CD4-positive, alpha-beta T cell (primary cell): ENCODE data around the gene SEC31B. TPM values are rescaled to one million over a fixed set of nuclear protein-coding genes. Genes with fewer than 3 reads are reported as not detected.

Experiments used
- ATAC-seq: fragments of 200-7000 bp; cut with Tn5 transposase; one replicate; pipeline ENCODE4 v1.10.0; 2022; ENCODE audit warnings: mild to moderate bottlenecking; ENCODE audit not compliant: poor library complexity
- CTCF ChIA-PET: fragments of 350-600 bp; sonication (Branson Sonifier 250); formaldehyde crosslinking; loops from one replicate; lab custom pipeline; 2021; ENCODE audit warnings: antibody characterized with exemption, inconsistent platforms; lab: Charles Lee
- POLR2A ChIA-PET: fragments of 350-600 bp; sonication (Branson Sonifier 250); formaldehyde crosslinking; loops from one replicate; lab custom pipeline; 2021; ENCODE audit warnings: antibody characterized with exemption, inconsistent platforms; lab: Charles Lee
- DNase-seq, 14 experiments: peaks; one replicate each; pipeline ENCODE4 v3.0.0-alpha.2; 2013 to 2020; ENCODE audit warnings: mixed read lengths in 2 of 14
- H3K27ac ChIP-seq, 2 donors: one replicate each; pipeline versions ENCODE4 v1.5.1 to v1.7.0; 2013; ENCODE audit warnings: low read length in 2 of 2, low read depth in 1 of 2, mild to moderate bottlenecking in 1 of 2
- H3K27me3 ChIP-seq, 2 experiments: 1 replicate in 1 of 2; 2 replicates in 1 of 2; pipeline versions ENCODE4 v1.6.1 to v1.7.0; 2013; ENCODE audit warnings: low read length in 2 of 2, control low read depth in 1 of 2, mild to moderate bottlenecking in 1 of 2, moderate library complexity in 1 of 2; ENCODE audit not compliant: insufficient read depth in 2 of 2, control insufficient read depth in 1 of 2
- H3K36me3 ChIP-seq: one replicate; pipeline ENCODE4 v1.6.1; 2013; ENCODE audit warnings: low read length, control low read depth; ENCODE audit not compliant: insufficient read depth
- H3K4me1 ChIP-seq: one replicate; pipeline ENCODE4 v1.6.1; 2013; ENCODE audit warnings: low read length, control low read depth; ENCODE audit not compliant: insufficient read depth
- H3K4me3 ChIP-seq: one replicate; pipeline ENCODE4 v1.5.1; 2013; ENCODE audit warnings: mild to moderate bottlenecking, low read length, moderate library complexity
- H3K9me3 ChIP-seq, 2 experiments: 1 replicate in 1 of 2; 2 replicates in 1 of 2; pipeline versions ENCODE4 v1.6.1 to v1.7.0; 2013; ENCODE audit warnings: low read length in 2 of 2, mild to moderate bottlenecking in 2 of 2, control low read depth in 1 of 2, moderate library complexity in 1 of 2; ENCODE audit not compliant: control insufficient read depth in 1 of 2, insufficient read depth in 1 of 2
- H3K27ac Mint-ChIP-seq: one replicate; pipeline ENCODE4 v1.8.0; 2020; ENCODE audit warnings: mixed read lengths
- H3K27me3 Mint-ChIP-seq: one replicate; pipeline ENCODE4 v1.8.0; 2021; ENCODE audit warnings: mixed read lengths
- H3K36me3 Mint-ChIP-seq: one replicate; pipeline ENCODE4 v1.8.0; 2021; ENCODE audit warnings: low read depth, mixed read lengths
- H3K4me1 Mint-ChIP-seq: one replicate; pipeline ENCODE4 v1.8.0; 2021; ENCODE audit warnings: low read depth, mixed read lengths
- H3K4me3 Mint-ChIP-seq: one replicate; pipeline ENCODE4 v1.8.0; 2020; ENCODE audit warnings: mild to moderate bottlenecking, mixed read lengths
- H3K9me3 Mint-ChIP-seq: one replicate; pipeline ENCODE4 v1.8.0; 2020; ENCODE audit warnings: mixed read lengths
- CTCF ChIP-seq: fragments of 200-600 bp; IDR thresholded peaks from one replicate; pipeline ENCODE4 v1.8.0; 2022; ENCODE audit warnings: antibody characterized with exemption, mild to moderate bottlenecking
- intact Hi-C, 2 experiments: fragments of 100-400 bp; cut with DNase I in 1 of 2; cut with micrococcal nuclease in 1 of 2; formaldehyde crosslinking; loops; one replicate each; pipeline versions ENCODE4 v1.15.1 to v1.9.0; 2023 to 2025; cut with DNase I, micrococcal nuclease
- total RNA-seq, 174 experiments: library from RNA in 2 of 174; stranded (reverse) in 2 of 174; gene quantifications; one replicate each; pipeline ENCODE4 v1.2.3 and lab custom pipeline; 2021 to 2026

The SEC31B gene
- total RNA-seq, 2 experiments from 2014 or later = 49.2 to 52.1 TPM

- CTCF ChIA-PET = no interaction called here
- POLR2A ChIA-PET = interaction anchor here (1.4 kb wide), 1 partner anchor 15 kb away, joined by 3 read pairs; the partner anchor contains the start of gene HIF1AN
- Histone ChIP-seq H3K4me1 (no peaks in the 10 kb centered on the region), H3K27me3 (no peaks in the 10 kb centered on the region), H3K4me3 (no peak overlapping the region), H3K36me3 (peaks cover 52% of the 10 kb centered on the region), H3K9me3 (no peaks in the 10 kb centered on the region), H3K27ac (no peak overlapping the region)
- H3K4me3 Mint-ChIP-seq = no peak overlapping the region
- TF ChIP-seq CTCF = no peak
- no peak overlapping the region for H3K27ac Mint-ChIP-seq
- no peaks in the 10 kb centered on the region for H3K27me3 Mint-ChIP-seq
- H3K4me1 Mint-ChIP-seq = no peaks in the 10 kb centered on the region
- DNase-seq = no peak
- intact Hi-C loops = no loop called here
- no peaks in the 10 kb centered on the region for H3K9me3 Mint-ChIP-seq
- H3K36me3 Mint-ChIP-seq = peaks cover 77% of the 10 kb centered on the region
- ATAC-seq = no peak
These were observed 31.5 kb upstream of the SEC31B start for GRCh38 chr10:100551196-100551595.

GRCh38 chr10:100544950-100545349 lies 25.3 kb upstream of the SEC31B start:
- Mint-ChIP-seq H3K9me3 (no peaks in the 10 kb centered on the region), H3K36me3 (peaks cover 98% of the 10 kb centered on the region), H3K27ac (no peak overlapping the region), H3K27me3 (no peaks in the 10 kb centered on the region), H3K4me1 (peaks cover 8% of the 10 kb centered on the region), H3K4me3 (no peak overlapping the region)
- Histone ChIP-seq H3K9me3 (no peaks in the 10 kb centered on the region), H3K27ac (no peak overlapping the region), H3K27me3 (no peaks in the 10 kb centered on the region), H3K4me1 (no peaks in the 10 kb centered on the region), H3K4me3 (no peak overlapping the region), H3K36me3 (peaks cover 90% of the 10 kb centered on the region)
- no peak for ATAC-seq
- POLR2A ChIA-PET = no interaction called here
- CTCF ChIA-PET = interaction anchor here (1.1 to 2.3 kb wide), 3 partner anchors 9 to 26 kb away, joined by 3 to 11 read pairs (median 3); partner anchors contain the start of gene HIF1AN
- no peak for TF ChIP-seq CTCF
- intact Hi-C loops = no loop called here
- DNase-seq = no peak

- ChIA-PET POLR2A (interaction anchor here (1.1 kb wide), 1 partner anchor 19 kb away, joined by 3 read pairs; no protein-coding TSS in a partner anchor), CTCF (interaction anchor here (2.4 kb wide), 1 partner anchor 19 kb away, joined by 17 read pairs; no protein-coding TSS in a partner anchor)
- Histone ChIP-seq H3K4me3 (no peak overlapping the region), H3K9me3 (no peaks in the 10 kb centered on the region), H3K36me3 (peaks cover 43% of the 10 kb centered on the region), H3K27ac (no peak overlapping the region), H3K27me3 (no peaks in the 10 kb centered on the region), H3K4me1 (peaks cover 20% of the 10 kb centered on the region)
- TF ChIP-seq CTCF = no peak
- ATAC-seq (no peak), DNase-seq (no peak)
- intact Hi-C loops = loop anchor here in 1 of 2 experiments (5.0 to 10.0 kb wide), 4 partner anchors 310 to 1050 kb away; partner anchors contain the start of genes BTRC, CHUK, DPCD and MRPL43
- H3K27ac Mint-ChIP-seq = peak overlapping the region; percentile 26
- H3K27me3 Mint-ChIP-seq = no peaks in the 10 kb centered on the region
- H3K36me3 Mint-ChIP-seq = peaks cover 44% of the 10 kb centered on the region
- H3K4me3 Mint-ChIP-seq = no peak overlapping the region
- no peaks in the 10 kb centered on the region for H3K9me3 Mint-ChIP-seq
- peaks cover 12% of the 10 kb centered on the region for H3K4me1 Mint-ChIP-seq
These were observed 17.8 kb upstream of the SEC31B start for GRCh38 chr10:100537475-100537874.
